GM06990 (cell line): ENCODE results near the gene TNS3.

Source experiments
- DNase-seq: peaks from one replicate; pipeline ENCODE4 v3.0.0-alpha.2; 2011; ENCODE audit not compliant: insufficient read length; ENCODE audit errors: extremely low read depth
- H3K27me3 ChIP-seq: replicated peaks from 2 replicates; pipeline ENCODE4 v1.6.0; 2011; ENCODE audit warnings: low read length; ENCODE audit not compliant: control insufficient read depth, insufficient read depth
- H3K36me3 ChIP-seq: 2 replicates; pipeline ENCODE4 v1.5.1; 2011; ENCODE audit warnings: low read length; ENCODE audit not compliant: control insufficient read depth, insufficient read depth
- H3K4me3 ChIP-seq: replicated peaks from 2 replicates; pipeline ENCODE4 v1.5.1; 2011; ENCODE audit warnings: low read depth, mild to moderate bottlenecking, control low read depth, low read length
- CTCF ChIP-seq: IDR thresholded peaks from 2 replicates; pipeline ENCODE4 v1.5.1; 2011; ENCODE audit warnings: low read length, control low read depth, mild to moderate bottlenecking, inconsistent platforms; ENCODE audit not compliant: insufficient read depth, poor library complexity, severe bottlenecking

Gene TNS3

GRCh38 chr7:47521011-47521795, 60.7 kb downstream of the TNS3 start:
- no peaks in the 10 kb centered on the region for H3K36me3 ChIP-seq
- DNase-seq: no peak
- no peaks in the 10 kb centered on the region for H3K27me3 ChIP-seq
- no peak for TF ChIP-seq CTCF
- H3K4me3 ChIP-seq: no peak overlapping the region

- TF ChIP-seq CTCF: no peak
- H3K27me3 ChIP-seq: no peaks in the 10 kb centered on the region
- no peak for DNase-seq
- H3K36me3 ChIP-seq: no peaks in the 10 kb centered on the region
- H3K4me3 ChIP-seq: no peak overlapping the region
Measured at GRCh38 chr7:47520406-47520805, 61.5 kb downstream of the TNS3 start.

GRCh38 chr7:47518827-47519226, 63.1 kb downstream of the TNS3 start:
- Histone ChIP-seq H3K27me3 (no peaks in the 10 kb centered on the region), H3K36me3 (no peaks in the 10 kb centered on the region), H3K4me3 (no peak overlapping the region)
- DNase-seq: no peak
- TF ChIP-seq CTCF: no peak

GRCh38 chr7:47517821-47518480, 64.0 kb downstream of the TNS3 start:
- Histone ChIP-seq H3K4me3 (no peak overlapping the region), H3K36me3 (no peaks in the 10 kb centered on the region), H3K27me3 (no peaks in the 10 kb centered on the region)
- TF ChIP-seq CTCF: no peak
- DNase-seq: no peak

GRCh38 chr7:47516985-47517600, 64.8 kb downstream of the TNS3 start:
- Histone ChIP-seq H3K4me3 (no peak overlapping the region), H3K36me3 (no peaks in the 10 kb centered on the region), H3K27me3 (no peaks in the 10 kb centered on the region)
- no peak for DNase-seq
- no peak for TF ChIP-seq CTCF
